ENCODE measurements around the gene DUS3L.

DUS3L gene

GRCh38 chr19:5743630-5744029, 47.3 kb downstream of the DUS3L start:
- TF ChIP-seq GATA1 (IDR thresholded peaks at IDR 0.05; ENCODE audit: low read depth, low read length) (no peak), POLR2A (IDR thresholded peaks at IDR 0.05; ENCODE audit: low read length) (no peak)
- no peak for DNase-seq

GRCh38 chr19:5742051-5742450, 48.9 kb downstream of the DUS3L start:
- no peak for DNase-seq
- no peak for TF ChIP-seq POLR2A (IDR thresholded peaks at IDR 0.05; ENCODE audit: low read length)
- no peak for TF ChIP-seq GATA1 (IDR thresholded peaks at IDR 0.05; ENCODE audit: low read depth, low read length)

DNA sequence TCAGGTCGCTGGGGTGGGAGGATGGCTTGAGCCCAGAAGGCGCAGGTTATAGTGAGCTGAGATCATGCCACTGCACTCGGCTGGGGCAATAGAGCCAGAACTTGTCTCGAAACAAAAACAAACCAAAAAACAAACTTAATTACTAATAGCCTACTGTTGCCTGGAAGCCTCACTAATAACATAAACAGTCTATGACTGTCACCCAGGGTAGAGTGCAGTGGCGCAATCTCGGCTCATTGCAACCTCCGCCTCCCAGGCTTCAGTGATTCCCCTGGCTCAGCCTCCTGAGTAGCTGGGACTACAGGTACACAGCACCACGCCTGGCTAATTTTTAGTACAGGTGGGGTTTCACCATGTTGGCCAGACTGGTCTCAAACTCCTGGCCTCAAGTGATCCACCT, 52.5 kb downstream of the DUS3L start:
- no peak for TF ChIP-seq GATA1 (IDR thresholded peaks at IDR 0.05; ENCODE audit: low read depth, low read length)
- TF ChIP-seq POLR2A (IDR thresholded peaks at IDR 0.05; ENCODE audit: low read length) = no peak
- DNase-seq = no peak
